Panc1 (cell line): ENCODE results near the gene PRRG4. TPM values are rescaled to one million over a fixed set of nuclear protein-coding genes. Genes with fewer than 3 reads are reported as not detected.
A peak's percentile ranks its signal among the peaks of the same experiment; 100 is the strongest.

ENCODE experiments used
- ATAC-seq: fragments of 200-7000 bp; cut with Tn5 transposase; 2 replicates; pipeline ENCODE4 v1.9.1; 2020; ENCODE audit warnings: mild to moderate bottlenecking, moderate library complexity
- BruUV-seq: library from RNA; stranded (reverse); fragments of 400-500 nt; replicated peaks from 2 replicates; lab custom pipeline; 2021; lab: Mats Ljungman, UMichigan
- CTCF ChIA-PET: fragments of 300-600 bp; sonication (Branson Sonifier 250); formaldehyde crosslinking; loops from one replicate; lab custom pipeline; 2022; ENCODE audit warnings: antibody characterized with exemption; lab: Charles Lee
- POLR2A ChIA-PET: fragments of 300-600 bp; sonication (Branson Sonifier 250); formaldehyde crosslinking; loops from one replicate; lab custom pipeline; 2022; ENCODE audit warnings: antibody characterized with exemption; lab: Charles Lee
- DNase-seq: peaks from one replicate; pipeline ENCODE4 v3.0.0-alpha.2; 2010; ENCODE audit warnings: low read depth, low spot score
- H3K27ac ChIP-seq: 2 replicates; pipeline ENCODE4 v1.5.1; 2011; ENCODE audit warnings: mild to moderate bottlenecking, low read length, inconsistent platforms
- H3K27me3 ChIP-seq: fragments of 200-500 bp; sonication (Bioruptor generic); 2 replicates; pipeline ENCODE4 v1.6.0; 2014; ENCODE audit warnings: low read length, inconsistent platforms; ENCODE audit not compliant: control insufficient read depth, insufficient read depth
- H3K36me3 ChIP-seq: fragments of 200-500 bp; sonication (Bioruptor generic); 2 replicates; pipeline ENCODE4 v1.5.1; 2014; ENCODE audit warnings: inconsistent platforms, mild to moderate bottlenecking, low read length, moderate library complexity; ENCODE audit not compliant: control insufficient read depth, insufficient read depth
- H3K4me1 ChIP-seq: 2 replicates; pipeline ENCODE4 v1.5.1; 2011; ENCODE audit warnings: inconsistent platforms, mild to moderate bottlenecking, low read length, moderate library complexity; ENCODE audit not compliant: control insufficient read depth, insufficient read depth
- H3K4me3 ChIP-seq, 2 experiments: 2 replicates each; pipeline ENCODE4 v1.5.1; 2011 to 2012; ENCODE audit warnings: low read depth in 2 of 2, low read length in 2 of 2, mild to moderate bottlenecking in 2 of 2, inconsistent platforms in 1 of 2, moderate library complexity in 1 of 2
- H3K9me3 ChIP-seq: fragments of 200-500 bp; sonication (Bioruptor generic); 2 replicates; pipeline ENCODE4 v1.5.1; 2014; ENCODE audit warnings: low read depth, mild to moderate bottlenecking, inconsistent platforms, low read length, moderate library complexity; ENCODE audit not compliant: control insufficient read depth, insufficient read depth
- POLR2AphosphoS5 ChIP-seq: IDR thresholded peaks from 2 replicates; pipeline ENCODE4 v1.6.1; 2012; ENCODE audit warnings: mild to moderate bottlenecking, low read depth, low read length, moderate library complexity
- TCF7L2 ChIP-seq: IDR thresholded peaks from 2 replicates; pipeline ENCODE4 v1.6.1; 2011; ENCODE audit warnings: mild to moderate bottlenecking, low read depth, low read length, inconsistent platforms
- in situ Hi-C: cut with HindIII; loops from 2 replicates; pipeline ENCODE4 v1.10.0; 2016; ENCODE audit warnings: low sequenced_read_pairs, low pct_unique_long_range_greater_than_20kb
- intact Hi-C: fragments of 100-400 bp; cut with micrococcal nuclease; formaldehyde crosslinking; loops from one replicate; pipeline ENCODE4 v1.10.0; 2022; ENCODE audit not compliant: unreplicated experiment
- total RNA-seq: library from RNA; stranded (reverse); gene quantifications from one replicate; pipeline ENCODE4 v1.2.1, GENCODE V29; 2021; ENCODE audit not compliant: unreplicated experiment
- TF ChIP-seq, protein P1 (sequence below): fragments of 450-650 bp; IDR thresholded peaks from 2 replicates; pipeline ENCODE4 v1.5.1; 2017; ENCODE audit warnings: mild to moderate bottlenecking
- TF ChIP-seq, protein P2 (sequence below), 2 experiments: IDR thresholded peaks; 2 replicates each; pipeline ENCODE4 v1.6.1; 2011 to 2012; ENCODE audit warnings: low read depth in 2 of 2, control low read depth in 1 of 2, low read length in 1 of 2, mild to moderate bottlenecking in 1 of 2, moderate library complexity in 1 of 2; ENCODE audit not compliant: insufficient read depth in 1 of 2

The PRRG4 gene
- total RNA-seq, 1 experiment from 2014 or later, result 0.87 TPM

- TF ChIP-seq, protein P1, sequence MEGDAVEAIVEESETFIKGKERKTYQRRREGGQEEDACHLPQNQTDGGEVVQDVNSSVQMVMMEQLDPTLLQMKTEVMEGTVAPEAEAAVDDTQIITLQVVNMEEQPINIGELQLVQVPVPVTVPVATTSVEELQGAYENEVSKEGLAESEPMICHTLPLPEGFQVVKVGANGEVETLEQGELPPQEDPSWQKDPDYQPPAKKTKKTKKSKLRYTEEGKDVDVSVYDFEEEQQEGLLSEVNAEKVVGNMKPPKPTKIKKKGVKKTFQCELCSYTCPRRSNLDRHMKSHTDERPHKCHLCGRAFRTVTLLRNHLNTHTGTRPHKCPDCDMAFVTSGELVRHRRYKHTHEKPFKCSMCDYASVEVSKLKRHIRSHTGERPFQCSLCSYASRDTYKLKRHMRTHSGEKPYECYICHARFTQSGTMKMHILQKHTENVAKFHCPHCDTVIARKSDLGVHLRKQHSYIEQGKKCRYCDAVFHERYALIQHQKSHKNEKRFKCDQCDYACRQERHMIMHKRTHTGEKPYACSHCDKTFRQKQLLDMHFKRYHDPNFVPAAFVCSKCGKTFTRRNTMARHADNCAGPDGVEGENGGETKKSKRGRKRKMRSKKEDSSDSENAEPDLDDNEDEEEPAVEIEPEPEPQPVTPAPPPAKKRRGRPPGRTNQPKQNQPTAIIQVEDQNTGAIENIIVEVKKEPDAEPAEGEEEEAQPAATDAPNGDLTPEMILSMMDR, result peak; percentile 80
- no peak for TF ChIP-seq TCF7L2
- TF ChIP-seq POLR2AphosphoS5, result 0 out of 2 replicates have a peak, but pooled peaks have one; percentile 10
- BruUV-seq, result no TSS peak
- ATAC-seq (peak; percentile 49), DNase-seq (no peak)
- intact Hi-C loops (no loop called here), in situ Hi-C loops (no loop called here)
- H3K27ac ChIP-seq, result peak overlapping the region; percentile 81
- POLR2A ChIA-PET, result interaction anchor here (0.5 to 1.0 kb wide), 3 partner anchors 16 to 172 kb away, joined by 3 to 5 read pairs (median 3); no protein-coding TSS in a partner anchor
- H3K4me3 ChIP-seq, result peak overlapping the region; percentile 85 to 92
- H3K9me3 ChIP-seq, result no peaks in the 10 kb centered on the region
- H3K27me3 ChIP-seq, result no peaks in the 10 kb centered on the region
- H3K4me1 ChIP-seq, result peaks cover 27% of the 10 kb centered on the region
- H3K36me3 ChIP-seq, result no peaks in the 10 kb centered on the region; the same call in 1 of the 2 replicates
- CTCF ChIA-PET, result interaction anchor here (0.5 to 1.2 kb wide), 3 partner anchors 8 to 80 kb away, joined by 3 to 4 read pairs (median 3); no protein-coding TSS in a partner anchor
Measured at GRCh38 chr11:32893343-32894148, 63.8 kb downstream of the PRRG4 start.

- POLR2A ChIA-PET, result interaction anchor here (0.6 to 1.0 kb wide), 4 partner anchors 11 to 774 kb away, joined by 3 to 5 read pairs (median 3); no protein-coding TSS in a partner anchor
- BruUV-seq, result no TSS peak
- intact Hi-C loops, result no loop called here
Measured at GRCh38 chr11:32894149-32894827, 64.6 kb downstream of the PRRG4 start.

More at GRCh38 chr11:32894149-32894827, 64.6 kb downstream of the PRRG4 start:
- ATAC-seq, result peak; percentile 80
- Histone ChIP-seq H3K4me1 (peaks cover 27% of the 10 kb centered on the region), H3K27me3 (no peaks in the 10 kb centered on the region), H3K27ac (peak overlapping the region; percentile 81), H3K36me3 (peaks cover 5% of the 10 kb centered on the region), H3K9me3 (no peaks in the 10 kb centered on the region), H3K4me3 (peak overlapping the region; percentile 85 to 92)
- CTCF ChIA-PET, result interaction anchor here (1.2 kb wide), 1 partner anchor 9 kb away, joined by 4 read pairs; no protein-coding TSS in a partner anchor
- in situ Hi-C loops, result no loop called here
- peak; percentile 82 for DNase-seq
- 0 out of 2 replicates have a peak, but pooled peaks have one; percentile 48 for TF ChIP-seq POLR2AphosphoS5
- TF ChIP-seq, protein P2, sequence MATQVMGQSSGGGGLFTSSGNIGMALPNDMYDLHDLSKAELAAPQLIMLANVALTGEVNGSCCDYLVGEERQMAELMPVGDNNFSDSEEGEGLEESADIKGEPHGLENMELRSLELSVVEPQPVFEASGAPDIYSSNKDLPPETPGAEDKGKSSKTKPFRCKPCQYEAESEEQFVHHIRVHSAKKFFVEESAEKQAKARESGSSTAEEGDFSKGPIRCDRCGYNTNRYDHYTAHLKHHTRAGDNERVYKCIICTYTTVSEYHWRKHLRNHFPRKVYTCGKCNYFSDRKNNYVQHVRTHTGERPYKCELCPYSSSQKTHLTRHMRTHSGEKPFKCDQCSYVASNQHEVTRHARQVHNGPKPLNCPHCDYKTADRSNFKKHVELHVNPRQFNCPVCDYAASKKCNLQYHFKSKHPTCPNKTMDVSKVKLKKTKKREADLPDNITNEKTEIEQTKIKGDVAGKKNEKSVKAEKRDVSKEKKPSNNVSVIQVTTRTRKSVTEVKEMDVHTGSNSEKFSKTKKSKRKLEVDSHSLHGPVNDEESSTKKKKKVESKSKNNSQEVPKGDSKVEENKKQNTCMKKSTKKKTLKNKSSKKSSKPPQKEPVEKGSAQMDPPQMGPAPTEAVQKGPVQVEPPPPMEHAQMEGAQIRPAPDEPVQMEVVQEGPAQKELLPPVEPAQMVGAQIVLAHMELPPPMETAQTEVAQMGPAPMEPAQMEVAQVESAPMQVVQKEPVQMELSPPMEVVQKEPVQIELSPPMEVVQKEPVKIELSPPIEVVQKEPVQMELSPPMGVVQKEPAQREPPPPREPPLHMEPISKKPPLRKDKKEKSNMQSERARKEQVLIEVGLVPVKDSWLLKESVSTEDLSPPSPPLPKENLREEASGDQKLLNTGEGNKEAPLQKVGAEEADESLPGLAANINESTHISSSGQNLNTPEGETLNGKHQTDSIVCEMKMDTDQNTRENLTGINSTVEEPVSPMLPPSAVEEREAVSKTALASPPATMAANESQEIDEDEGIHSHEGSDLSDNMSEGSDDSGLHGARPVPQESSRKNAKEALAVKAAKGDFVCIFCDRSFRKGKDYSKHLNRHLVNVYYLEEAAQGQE (IDR thresholded peaks at IDR 0.05; ENCODE audit: insufficient read depth in 1 of 2, low read depth in 2 of 2, low read length in 1 of 2), result no peak
